CD4-positive, alpha-beta T cell treated with Interleukin-1 beta for 1 hour (primary cell): ENCODE data around the gene USP3.

Experiments
- DNase-seq, 2 donors: peaks; one replicate each; pipeline ENCODE4 v3.0.0-alpha.2; 2020 to 2022

The USP3 gene

DNA sequence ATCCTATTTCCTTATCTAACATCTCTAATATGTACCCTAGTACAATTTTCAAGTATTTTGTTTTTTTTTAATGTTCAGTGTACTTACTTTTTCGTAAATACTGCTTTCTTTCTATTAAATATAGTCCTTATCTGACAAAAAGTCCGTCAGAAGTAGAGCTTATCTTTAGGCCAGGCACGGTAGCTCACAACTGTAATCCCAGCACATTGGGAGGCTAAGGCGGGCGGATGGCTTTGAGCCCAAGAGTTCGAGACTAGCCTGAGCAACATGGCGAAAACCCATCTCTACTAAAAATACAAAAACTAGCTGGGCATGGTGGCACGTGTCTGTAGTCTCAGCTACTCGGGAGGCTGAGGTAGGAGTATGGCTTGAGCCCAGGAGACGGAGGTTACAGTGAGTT lies 41.1 kb downstream of the USP3 start:
- DNase-seq: no peak

DNA sequence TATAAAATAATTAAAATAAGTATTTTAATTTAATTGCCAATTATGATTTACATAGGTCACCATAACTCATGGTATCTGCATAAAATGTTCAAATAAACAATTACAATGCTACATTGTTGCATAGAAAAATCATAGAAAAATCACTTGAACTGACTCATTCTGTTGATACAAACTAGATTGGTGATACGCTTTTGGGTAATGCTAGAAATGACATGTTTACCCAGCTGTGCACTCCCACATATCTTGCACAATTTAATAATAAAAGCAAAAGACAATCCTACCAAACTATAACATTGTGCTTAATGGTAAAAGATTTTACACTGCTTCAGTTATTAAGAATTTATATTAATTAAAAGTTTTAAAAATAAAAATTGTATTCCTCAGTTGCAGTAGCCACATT lies 47.0 kb downstream of the USP3 start:
- DNase-seq: no peak

DNA sequence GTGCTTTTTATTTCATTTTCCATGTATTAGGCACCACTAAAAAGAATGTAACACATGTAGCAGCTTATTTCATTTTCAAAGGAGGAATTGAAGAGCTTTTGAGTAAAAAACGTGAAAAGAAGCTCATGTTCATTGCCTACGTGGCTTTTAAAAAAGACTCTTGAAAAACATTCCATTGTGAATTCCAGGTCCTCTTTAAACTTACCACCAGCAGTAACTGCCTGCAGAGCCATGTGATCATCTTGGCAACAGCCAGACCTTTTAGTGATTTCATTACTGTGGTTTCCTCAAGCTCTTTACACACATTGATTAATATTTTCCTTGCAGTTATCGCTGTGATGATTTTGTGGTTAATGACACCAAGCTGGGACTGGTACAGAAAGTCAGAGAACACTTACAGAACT lies 49.0 kb downstream of the USP3 start:
- DNase-seq: peak in 1 of 2 donors; percentile 12

DNA sequence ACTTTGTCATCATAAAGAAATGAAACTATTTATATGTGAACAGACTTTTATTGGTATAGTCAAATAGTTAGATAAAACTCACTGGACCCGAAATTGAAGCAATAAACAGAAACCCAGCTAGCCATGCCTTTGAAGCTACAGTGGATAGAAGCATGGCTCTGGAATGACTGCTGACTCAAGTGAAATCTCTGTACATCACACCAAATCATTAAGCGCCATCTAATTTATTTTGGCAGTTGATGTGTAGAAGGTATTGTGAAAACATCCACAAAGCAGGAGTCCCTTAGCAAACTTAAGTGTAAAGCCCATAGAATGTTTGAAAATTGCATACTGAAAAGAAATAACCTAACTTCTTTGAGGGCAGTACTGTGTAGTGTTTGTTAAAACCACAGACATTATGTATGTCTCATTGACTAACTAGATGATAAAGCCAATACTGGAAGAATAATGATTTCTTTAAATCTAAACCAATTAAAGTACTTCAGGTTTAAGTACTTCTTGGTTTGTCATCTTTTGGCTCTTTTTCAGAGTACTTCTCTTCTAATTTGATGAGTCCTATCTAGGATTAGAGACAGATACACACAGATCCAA lies 50.0 kb downstream of the USP3 start:
- DNase-seq: no peak

DNA sequence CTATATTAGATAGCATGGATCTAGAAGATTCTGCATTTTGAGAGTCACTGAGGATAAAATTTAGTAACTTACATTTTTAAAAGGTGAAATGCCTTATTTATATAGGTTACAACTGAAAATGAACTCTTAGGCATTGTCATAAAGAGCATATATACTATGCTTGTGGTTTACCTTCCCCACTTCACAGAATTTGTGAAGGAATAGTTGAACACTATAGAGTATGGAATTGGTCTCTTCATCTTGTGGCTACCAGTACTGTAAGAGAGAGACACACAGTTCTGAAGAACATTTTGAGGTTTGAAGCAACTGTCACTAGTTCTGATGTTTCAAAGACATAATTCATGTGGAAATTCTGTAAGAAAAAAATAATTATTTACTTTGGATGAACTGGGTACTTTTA lies 51.1 kb downstream of the USP3 start:
- DNase-seq: no peak

DNA sequence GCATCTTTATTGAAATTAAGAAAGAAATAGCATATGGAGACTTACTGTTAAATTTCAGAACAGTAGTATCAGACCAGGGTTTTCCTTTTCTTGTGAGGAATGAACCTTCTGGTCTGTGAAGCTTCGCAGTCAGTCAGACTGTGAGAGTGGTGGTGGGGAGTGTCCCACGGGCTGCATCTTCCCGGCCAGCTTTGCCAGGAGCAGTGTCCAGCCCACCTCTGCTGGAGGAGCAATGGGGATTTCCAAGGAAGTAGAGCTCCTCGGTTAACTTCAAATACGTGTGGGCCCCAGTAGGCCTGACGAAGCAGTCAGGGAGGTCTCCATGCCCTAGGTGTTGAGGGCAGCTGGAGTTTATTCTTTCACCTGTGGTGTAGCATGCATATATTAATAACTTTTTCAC lies 51.9 kb downstream of the USP3 start:
- DNase-seq: no peak

DNA sequence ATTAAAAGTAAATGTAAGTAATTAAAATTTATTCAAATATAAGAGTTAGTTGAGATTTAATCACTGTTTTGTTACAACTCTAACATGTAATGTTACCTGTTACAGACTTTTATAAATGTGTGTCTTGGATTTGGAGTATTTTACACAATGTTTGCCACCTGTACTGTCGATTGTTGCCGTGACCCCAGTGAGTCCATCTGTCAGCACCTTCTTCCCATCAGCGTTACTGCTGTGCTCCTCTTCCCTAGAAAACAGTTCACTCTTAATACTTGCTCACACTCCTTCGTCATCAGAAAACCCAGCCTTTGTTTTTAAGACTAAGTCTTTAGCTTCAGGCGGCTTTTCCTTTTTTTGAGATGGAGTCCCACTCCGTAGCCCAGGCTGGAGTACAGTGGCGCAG lies 52.3 kb downstream of the USP3 start:
- no peak for DNase-seq

DNA sequence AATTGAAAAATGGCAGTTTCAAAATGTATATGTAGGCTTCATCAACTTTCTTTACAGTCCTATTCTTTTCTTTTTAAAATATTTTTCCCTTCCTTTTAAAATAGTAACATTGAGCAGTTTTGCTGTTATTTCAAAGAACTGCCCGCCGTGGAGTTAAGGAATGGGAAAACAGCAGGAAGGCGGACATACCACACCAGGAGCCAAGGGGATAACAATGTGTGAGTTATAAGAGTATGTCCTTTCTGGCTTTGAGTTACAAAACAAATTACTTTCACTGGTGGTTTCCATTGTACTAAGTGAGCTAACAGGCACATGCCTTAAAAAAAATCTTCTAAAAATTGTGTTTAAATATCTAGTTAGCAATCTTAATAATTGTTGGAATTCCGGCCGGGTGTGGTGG lies 55.4 kb downstream of the USP3 start:
- DNase-seq: no peak

DNA sequence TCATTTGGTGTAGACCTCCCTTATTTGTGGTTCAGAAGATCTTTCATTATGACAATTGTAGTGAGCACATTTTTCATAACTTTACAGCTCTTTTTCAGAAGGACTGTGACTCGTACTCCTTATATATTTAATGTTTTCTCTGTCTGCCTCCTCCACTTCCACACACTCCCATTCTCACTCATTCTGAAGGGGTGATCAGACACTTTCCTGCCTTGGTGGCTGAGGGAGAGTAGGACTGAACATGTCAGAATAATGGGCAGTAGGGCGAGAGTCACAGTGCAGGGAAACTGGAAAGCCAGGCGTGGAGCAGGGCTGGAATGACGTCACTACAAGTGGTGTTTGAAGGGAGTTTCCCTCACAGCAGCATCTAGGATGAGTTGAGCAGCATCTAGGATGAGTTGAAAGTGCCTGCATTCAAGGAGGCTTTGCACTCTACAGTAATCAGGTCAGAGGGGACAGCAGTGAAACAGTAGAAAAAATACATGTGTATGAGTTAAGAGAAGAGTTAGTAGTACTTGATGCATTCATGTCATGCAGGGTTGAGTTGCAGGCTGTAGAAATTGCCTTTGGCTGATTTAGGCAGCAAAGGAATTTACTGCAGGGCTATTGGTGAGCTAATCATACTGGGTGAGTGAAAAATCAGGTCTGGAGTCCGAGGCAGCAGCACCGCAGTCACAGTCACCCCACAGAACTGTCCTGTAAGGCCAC lies 56.5 kb downstream of the USP3 start:
- peak in 1 of 2 donors; percentile 11 for DNase-seq

DNA sequence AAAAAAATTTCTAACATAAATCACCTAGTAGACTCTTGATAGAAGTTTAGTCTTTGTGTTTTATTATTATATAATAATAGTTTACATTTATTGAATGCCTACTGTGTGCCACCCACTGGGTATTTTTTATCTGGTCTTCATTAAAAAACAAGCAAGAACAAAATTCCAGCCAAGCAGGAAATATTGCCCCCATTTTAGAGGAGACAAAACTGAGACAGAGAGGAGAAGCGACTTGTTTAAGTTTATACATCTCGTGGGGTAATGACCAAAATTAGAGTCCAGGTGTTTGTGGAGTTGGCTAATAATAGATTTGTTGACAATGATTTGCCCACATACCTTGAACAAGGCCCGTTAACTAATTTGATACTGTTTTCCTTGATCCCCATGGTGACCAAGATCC lies 59.7 kb downstream of the USP3 start:
- DNase-seq: no peak

DNA sequence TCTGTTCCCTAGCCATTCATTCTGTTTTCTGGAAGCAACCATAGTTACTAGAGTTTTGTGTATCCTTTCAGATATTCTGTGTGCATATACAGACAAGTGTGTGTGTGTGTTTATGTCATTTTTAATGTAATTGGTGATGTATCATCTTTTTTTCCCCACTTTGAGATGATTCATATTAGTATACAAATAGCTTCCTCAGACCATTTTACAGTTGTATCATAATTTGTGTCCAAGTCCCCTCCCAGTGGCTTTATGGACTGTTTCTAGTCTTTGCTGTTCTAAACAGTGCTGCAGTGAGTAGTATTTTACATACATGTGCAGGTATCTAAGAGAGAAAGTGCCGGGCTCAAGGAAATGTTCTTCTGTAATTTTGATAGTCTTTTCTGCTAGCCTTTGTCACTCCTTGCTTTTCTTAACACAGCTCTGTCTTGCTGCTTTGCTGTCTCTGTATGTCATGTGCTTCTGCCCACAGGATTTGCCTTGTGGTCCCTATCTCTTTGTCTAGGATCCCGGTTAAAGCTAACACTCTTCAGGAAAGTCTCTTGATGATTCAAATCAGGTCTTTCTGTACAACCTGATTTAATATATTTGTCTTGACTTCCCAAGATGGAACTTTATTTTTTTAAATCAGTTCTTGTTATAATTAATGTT lies 61.3 kb downstream of the USP3 start:
- no peak for DNase-seq

DNA sequence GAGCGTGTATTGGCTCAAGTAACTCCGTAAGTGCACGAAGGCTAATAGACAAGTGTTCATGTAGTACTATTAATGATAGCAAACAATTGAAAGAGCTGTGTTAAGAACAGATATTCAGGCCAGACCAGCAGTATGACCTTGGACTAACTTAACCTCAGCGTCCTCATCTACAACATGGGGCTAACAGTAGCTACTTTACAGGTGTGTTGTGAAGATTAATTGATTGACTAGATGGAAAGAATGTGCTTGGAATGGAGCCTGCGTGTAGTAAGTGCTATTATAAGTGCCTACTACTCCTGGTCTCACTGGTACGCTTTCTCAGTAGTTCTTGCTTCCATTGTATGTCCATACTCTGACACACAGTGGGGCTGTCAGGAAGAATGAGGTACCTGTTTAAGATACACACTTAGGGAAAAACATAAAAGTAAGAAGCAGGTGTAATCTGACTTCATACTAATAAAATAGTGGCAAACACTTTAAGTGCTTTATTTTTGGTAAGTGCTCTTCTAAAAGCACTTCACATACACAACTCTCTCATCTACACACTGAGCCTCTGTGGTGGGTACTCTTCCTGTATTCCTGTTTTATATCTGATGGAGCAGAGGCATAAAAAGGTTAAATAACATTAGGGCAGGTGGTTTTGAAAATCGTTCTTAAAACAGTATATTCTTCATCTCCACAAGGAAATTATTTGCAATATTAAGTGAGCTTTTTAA lies 68.5 kb downstream of the USP3 start:
- DNase-seq: no peak

DNA sequence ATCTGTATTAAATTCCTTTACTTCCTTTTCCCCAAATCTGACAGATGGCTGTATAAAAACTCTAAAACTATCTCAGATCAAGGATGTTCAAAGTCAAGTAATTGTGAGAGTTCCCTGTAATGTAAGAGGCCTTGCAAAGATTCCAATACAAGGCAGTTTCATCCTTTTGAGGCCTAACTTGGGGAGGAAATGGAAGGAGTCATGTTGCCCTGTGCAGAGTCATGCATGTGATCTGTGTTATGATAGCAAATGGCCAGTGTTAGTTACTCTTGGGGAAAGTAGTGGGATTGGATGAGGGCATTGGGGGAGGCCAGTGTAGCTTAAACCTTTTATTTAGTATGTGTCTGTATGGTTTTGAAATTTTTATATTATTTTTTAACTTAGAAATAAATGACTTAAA lies 69.1 kb downstream of the USP3 start:
- DNase-seq: no peak

DNA sequence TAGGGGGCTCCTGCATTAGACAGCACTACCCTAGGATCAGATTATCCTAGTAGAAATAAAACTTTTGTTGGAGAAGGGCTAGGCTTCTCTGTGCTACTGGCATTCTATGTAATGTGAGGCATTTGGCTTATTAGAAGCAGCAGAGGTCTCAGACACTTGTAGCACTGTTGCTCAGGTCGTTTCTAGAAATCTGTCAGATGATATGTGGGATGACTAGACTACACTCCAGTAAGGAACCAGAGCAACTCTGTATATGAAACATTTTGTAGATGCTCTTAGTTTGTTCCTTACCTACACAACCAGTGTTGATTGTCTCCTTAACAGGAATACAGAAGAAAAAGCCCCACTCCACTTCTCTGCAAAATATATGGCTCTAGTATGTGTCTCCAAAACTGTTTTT lies 70.9 kb downstream of the USP3 start:
- DNase-seq: no peak

DNA sequence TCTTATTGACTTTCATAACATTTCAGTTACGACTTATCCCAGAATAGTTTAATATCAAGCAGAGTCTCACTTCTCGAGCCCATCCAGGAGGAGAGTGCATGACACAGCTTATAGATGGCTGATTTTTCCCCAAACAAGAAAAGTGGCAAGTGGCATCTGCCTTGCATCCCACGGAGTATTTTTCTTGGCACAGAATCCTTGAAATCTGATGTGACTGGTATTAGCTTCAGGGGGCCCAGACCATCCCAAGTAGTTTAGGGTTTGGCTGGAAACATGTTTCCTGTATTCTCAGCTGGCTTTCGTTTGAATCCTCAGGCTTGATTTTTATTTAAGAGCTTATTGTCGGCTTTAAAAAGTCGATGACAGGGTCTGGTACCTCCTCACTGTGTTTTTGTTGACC lies 72.0 kb downstream of the USP3 start:
- no peak for DNase-seq

DNA sequence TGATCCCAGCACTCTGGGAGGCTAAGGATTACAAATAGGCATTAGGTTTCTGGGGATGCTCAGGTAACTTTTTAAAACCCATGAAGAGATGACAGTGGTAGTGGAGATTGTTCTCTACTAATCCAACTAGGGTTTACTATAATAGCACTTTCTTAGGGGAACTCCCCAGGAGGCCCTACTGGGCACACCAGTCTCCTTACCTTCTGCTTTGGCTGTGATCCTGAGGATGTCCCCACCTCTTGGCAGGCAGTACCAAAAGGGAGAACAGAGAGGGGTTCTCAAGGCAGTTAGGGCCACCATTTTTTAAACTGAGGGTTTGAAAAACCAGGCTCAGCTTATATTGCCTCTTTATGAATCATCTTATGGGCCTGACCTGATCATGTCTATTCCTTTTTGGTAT lies 77.8 kb downstream of the USP3 start:
- DNase-seq: no peak

DNA sequence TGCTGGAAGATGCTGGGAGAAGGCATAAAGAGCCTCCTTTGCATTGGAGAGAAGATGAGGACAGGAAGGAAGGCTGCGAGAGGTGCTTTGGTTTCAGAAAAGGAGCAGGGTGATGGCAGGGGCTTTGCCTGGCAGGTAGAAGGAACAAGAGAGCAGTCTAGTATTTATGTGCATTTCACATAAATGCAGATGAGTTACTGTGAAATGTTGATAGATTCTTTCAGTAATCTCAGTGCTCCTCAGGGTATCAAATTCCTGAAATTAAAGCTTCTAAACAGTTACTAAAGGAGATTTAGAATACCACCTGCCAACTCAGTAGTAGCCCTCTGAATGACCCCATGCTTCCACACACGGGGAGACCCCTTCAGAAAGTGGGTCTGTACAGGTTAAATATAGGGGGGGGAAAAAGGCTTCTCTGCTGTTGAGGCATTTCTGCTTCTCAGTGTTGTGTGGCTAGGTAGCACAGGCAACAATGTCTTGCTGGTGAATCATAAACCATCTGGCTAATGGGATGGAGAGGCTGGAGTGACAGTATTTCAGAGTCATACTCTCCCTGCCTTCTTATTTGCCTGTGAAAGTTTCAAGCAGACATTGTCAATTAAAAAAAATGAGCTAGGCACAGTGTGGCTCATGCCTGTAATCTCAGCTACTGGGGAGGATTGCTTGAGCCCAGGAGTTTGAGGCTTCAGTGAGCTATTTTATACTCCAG lies 78.5 kb downstream of the USP3 start:
- DNase-seq: no peak

DNA sequence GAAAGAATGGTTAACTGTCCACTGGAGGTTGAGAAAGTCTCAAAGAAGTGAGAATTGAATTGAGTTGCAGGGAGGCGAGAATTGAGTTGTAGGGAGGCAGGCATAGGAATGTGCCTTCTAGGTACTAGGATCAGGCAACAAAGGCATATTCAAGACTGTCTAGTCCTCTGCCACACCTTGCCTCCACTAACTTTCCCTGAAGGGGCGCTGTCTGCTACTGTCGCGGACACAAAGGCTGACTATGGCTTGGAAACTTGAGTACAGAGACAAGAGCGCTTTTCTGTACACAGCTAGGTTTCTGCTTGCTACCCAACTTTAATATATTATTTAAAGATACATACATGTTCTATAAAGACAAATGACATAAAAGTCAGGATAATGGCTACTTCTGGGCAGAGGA lies 82.4 kb downstream of the USP3 start:
- DNase-seq: no peak

DNA sequence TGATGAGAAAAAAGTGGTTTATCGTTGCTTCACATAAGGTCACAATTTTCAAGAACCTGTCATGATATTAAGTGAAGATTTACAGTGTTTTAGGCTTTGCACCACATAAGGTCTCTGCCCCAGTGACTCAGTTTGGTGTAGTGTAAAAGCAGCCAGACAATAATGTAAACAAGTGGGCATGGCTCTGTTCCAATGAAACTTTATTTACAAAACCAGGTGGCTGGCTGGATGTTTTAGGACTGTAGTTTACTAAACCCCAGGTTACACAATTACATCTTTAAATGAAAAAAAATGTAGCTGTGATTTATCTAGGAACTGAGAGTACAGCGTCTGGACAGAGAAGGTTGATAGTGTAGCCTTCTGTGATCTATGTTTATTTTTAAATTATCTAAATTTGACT lies 83.1 kb downstream of the USP3 start:
- DNase-seq: no peak

DNA sequence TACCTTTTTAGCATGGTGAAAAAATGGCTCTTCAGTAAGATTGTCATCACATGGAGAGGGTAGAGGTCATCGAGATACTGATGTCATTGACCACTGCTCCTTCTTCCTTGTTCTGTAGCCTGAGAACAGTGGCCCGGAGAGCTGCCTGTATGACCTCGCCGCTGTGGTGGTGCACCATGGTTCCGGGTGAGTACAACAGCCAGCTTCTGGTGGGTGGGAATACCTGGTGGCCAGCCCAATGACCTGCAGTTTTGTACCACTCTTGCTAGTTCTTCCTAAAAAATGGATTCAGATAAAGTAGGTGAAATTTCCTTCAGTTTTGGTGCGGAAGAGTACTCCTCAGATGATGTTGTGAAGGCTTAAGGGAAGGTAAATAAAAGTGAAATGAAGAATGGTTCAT lies 84.4 kb downstream of the USP3 start:
- no peak for DNase-seq

DNA sequence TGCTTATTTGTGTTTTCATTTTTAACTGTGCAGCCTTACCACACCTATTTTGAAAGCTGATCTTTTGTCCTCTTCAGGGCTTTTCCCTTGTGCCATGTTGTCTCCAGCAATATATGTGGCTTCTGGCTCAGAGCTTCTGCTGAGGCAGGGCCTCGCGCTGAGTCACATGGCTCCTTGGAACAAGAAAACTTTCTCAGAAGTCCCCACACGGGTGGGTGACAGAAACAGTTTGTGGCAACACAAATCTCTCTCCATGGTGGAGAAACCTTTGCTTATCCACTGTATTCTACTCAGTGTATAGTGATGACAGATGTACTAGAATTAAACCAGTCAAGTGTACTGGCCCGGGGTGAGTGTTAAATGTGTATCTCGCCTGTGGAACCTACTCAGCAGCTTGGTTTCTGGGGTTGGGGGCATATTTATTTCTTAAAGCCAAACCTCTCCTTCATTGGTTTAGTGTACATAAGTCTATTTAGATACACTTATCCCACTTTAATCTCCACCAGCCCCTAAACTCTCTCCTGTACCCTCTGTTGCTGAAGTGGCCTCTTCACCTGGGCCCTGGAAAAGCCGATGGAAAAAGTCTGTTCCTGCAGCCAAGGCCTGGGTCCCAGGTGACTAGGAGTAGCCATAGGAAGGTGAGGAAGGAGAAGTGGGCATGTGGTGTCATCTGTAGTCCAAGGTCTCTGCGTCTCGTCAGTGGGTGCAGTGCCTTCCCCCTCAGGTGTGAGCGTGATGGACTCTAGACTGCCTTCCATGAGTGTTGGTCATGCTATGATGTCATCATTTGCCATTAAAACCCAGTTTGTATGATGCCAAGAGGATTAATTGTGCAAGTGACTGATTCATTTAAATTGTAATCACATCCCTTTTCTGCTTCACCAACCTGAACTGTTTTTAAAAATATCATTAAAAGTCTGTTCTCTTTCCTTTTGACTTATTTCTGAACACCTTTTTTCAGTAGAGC lies 89.6 kb downstream of the USP3 start:
- DNase-seq: no peak

DNA sequence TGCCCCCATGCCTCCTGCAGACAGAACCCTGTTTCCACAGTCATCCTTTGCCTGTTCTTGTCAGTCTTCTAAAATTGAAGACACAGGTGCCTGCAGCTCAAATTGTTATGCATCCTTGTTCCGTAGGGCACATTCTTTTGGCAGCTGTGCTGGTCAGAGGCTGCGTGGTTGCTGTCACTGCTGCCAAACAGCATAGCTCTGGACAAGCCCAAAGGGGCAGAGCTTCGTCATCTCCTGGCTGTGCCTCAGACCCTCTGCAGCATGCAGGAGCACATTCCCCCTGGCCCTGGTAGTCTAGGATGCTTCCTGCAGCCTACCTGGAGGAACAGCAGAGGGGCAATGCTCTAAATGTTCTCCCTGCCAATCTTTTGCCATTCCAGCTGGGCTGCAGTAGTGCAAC lies 90.7 kb downstream of the USP3 start:
- DNase-seq: no peak
